Hematopoietic multipotent progenitor cell treated with erythropoietin and hydrocortisone succinate and interleukin-3 and kit ligand, for 8 days (in vitro differentiated cells): ENCODE results near the gene CDCA5.

ENCODE experiments used
- DNase-seq: peaks from one replicate; pipeline ENCODE4 v3.0.0-alpha.2; 2015

The CDCA5 gene

DNA sequence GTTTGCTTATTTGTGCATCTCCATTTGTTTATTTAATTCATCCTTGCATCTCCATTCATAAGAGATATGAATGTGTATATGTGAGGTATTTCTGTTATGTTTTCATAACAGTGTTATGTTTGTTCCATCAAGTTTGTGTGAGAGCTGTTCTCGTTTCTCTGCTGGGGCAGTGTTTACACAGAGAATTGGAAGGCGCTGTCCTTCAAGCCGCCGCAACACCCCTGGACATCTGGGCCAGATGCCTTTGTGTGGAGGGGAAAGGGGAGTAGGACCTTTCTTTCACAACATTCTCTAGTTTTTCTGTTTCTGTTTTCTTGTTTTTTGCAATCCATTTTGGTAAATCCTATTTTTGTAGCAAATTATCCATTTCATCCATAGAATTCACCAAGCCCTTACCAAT lies 20.8 kb upstream of the CDCA5 start:
- no peak for DNase-seq

GRCh38 chr11:65103476-65103875 lies 19.6 kb upstream of the CDCA5 start:
- no peak for DNase-seq

DNA sequence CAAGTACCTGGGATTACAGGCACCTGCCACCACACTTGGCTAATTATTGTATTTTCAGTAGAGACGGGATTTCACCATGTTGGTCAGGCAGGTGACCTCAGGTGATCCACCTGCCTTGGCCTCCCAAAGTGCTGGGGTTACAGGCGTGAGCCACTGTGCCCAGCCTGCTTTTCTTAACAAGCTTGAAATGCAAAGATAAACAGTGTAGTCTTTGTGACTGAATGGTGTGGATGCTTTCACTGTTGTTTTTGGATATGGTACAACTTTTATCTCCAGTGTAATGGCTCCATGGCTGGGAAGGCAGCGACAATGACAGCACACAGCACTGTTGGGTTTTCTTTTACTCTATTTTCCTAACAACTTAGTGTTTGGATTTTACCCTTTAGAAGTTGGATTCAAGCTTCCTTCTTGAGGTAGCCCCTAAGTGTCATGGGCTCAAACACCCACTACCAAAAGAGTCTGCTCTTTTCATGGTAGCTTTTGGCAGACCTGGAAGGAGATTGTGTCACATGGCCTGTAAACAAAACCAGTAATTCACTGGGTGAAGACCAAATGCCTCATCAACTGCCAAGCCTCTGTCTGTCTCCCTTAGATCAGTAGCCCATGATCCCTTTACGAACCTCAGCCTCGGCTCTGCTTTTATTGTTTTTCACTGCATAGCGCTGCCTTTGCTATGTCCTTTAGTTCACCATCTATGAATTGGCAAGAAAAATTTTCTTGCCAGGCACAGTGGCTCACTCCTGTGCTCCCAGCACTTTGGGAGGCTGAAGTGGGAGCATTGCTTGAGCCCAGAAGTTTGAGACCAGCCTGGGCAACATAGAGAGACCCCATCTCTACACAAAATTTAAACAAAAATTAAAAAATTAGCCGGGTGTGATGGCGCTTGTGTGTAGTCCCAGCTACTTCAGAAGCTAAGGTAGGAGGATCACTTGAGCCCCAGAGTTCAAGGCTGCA lies 18.6 kb upstream of the CDCA5 start:
- DNase-seq: no peak

- DNase-seq: no peak
Measured at GRCh38 chr11:65100674-65101350, 17.0 kb upstream of the CDCA5 start.

DNA sequence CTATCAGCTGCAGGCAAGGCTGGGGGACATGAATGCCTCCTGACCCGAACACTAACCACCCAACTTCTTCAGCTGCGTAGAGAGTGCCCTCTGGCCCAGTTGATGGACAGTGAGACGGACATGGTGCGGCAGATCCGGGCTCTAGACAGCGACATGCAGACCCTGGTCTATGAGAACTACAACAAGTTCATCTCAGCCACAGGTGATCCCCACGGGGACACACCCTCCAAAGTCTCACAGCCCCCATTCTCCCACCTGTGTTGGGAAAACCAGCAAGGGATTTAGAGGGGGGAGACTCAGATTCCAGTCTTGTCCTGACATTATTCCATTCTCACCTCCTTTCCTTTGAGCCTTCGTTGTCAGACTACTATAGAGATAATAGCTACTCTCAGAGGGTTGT lies 13.1 kb upstream of the CDCA5 start:
- DNase-seq: no peak

DNA sequence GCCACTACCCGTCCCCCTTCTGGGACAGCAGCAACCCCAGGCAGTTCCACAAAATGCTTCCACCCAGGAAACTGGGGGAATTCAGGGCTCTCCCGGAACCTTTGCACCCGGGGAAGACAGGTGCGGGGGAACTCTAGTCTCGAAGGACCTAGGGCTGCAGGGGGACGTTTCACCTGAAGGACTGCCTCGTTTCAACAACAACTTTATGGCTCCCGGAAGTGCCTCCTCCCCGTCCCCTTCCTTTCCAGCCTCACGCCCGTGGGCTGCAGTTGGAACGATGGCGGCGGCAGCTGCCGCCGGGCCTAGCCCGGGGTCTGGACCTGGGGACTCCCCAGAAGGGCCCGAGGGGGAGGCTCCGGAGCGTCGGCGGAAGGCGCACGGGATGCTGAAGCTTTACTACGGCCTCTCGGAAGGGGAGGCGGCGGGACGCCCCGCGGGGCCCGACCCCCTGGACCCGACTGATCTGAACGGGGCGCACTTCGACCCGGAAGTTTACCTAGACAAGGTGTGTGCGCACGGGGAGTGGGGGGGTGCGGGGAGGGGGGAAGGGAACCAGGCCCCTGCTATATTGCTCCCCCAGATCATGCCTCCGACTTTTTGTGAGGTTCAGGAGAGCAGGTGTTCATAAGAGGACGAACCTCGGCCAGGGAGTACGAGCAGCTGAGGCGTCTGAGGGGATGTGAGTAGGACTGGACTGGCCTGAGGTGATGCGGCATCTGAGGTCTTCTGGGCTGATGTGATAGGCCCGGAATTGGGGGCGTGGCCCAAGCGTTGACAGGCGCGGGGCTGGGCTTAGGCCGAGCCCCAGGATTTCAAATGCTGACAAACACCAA lies 12.3 kb upstream of the CDCA5 start, which contains the start of gene VPS51:
VPS51 (plus strand) TSS at position 241 of the 833 bp plus-strand sequence; CDS start at position 278, 37 bp downstream.
- peak; percentile 94 for DNase-seq

GRCh38 chr11:65095427-65095826 lies 11.6 kb upstream of the CDCA5 start:
- DNase-seq: no peak

GRCh38 chr11:65090628-65091027 lies 6.8 kb upstream of the CDCA5 start:
- DNase-seq: no peak

DNA sequence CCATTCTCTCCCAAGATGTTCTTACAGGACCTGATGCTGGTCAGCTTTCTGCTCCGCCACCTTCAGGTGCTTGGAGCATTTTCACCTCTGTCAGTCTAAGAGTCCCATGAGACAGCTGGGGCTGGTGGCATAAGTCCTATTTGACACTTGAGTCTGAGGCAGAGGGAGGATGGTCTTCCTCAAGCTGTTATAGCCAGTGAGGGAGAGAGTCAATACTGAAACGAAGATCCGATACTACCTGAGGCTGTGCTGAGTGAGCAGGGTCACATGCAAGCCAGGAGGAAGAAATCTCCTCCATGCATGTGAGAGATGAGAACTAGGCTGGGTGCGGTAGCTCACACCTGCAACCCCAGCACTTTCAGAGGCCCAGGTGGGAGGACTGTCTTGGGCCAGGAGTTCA lies 5.8 kb upstream of the CDCA5 start:
- DNase-seq: no peak

DNA sequence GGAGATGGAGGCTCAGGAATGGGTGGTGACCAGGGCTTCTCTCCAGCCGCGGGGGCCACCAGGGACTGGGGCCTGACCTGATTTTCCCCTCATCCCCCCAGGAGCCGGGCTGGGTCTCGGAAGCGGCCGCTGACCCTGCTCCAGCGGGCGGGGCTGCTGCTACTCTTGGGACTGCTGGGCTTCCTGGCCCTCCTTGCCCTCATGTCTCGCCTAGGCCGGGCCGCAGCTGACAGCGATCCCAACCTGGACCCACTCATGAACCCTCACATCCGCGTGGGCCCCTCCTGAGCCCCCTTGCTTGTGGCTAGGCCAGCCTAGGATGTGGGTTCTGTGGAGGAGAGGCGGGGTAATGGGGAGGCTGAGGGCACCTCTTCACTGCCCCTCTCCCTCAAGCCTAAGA lies 4.0 kb upstream of the CDCA5 start:
- no peak for DNase-seq

DNA sequence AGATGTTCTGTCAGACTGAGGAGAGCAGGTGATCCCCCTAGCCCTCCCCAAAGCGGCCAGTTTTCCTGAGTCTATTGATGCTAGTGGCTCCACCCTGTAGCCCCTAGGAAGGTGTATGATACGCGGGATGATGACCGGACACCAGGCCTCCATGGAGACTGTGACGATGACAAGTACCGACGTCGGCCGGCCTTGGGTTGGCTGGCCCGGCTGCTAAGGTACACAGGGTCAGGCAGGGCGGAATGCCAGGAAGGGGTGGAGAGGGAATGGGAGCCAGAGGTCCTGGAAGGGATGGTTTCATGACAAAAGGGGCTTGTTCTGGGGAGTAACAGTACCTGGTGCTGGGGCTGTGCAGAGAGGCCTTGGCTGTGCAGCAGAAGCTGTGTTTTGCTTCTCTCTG lies 3.4 kb upstream of the CDCA5 start:
- no peak for DNase-seq

GRCh38 chr11:65086809-65087208 lies 3.0 kb upstream of the CDCA5 start:
- DNase-seq: no peak

GRCh38 chr11:65085446-65085845 lies 1.6 kb upstream of the CDCA5 start:
- DNase-seq: no peak

- DNase-seq: no peak
Measured at GRCh38 chr11:65084598-65085375, 947 bp upstream of the CDCA5 start.

- peak; percentile 15 for DNase-seq
Measured at GRCh38 chr11:65083134-65083833, 556 bp downstream of the CDCA5 start.

DNA sequence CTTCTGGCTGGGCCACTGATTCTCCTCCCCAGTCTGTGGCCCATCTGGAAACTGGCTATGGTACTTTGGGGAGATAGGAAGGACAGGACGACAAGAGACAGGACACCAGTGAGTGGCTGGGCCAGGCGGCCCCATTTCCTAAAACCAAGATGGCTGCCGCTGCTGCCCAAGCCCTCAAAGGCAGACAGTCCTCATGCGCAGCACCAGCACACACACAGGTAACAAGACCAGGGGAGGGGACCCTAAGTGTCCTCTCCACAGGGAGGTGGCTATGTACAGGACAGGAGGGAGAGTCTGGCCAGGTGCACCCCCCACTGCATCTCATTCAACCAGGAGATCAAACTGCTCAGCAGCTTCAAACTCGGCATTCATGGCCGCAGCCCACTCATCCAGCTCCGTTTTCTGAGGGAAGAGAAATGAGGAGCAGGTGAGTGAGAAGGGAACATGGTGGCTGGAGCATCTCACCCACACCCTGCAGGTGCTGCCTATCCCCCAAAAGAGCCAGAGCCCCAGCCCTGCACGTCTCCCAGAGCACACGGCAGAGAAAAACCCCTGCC lies 5.0 kb downstream of the CDCA5 start:
- DNase-seq: no peak

- peak; percentile 60 for DNase-seq
Measured at GRCh38 chr11:65078151-65078550, 5.7 kb downstream of the CDCA5 start.

- no peak for DNase-seq
Measured at GRCh38 chr11:65077451-65077850, 6.4 kb downstream of the CDCA5 start.

- DNase-seq: no peak
Measured at GRCh38 chr11:65072631-65072966, 11.2 kb downstream of the CDCA5 start.

GRCh38 chr11:65071907-65072630 lies 11.8 kb downstream of the CDCA5 start:
- DNase-seq: no peak

DNA sequence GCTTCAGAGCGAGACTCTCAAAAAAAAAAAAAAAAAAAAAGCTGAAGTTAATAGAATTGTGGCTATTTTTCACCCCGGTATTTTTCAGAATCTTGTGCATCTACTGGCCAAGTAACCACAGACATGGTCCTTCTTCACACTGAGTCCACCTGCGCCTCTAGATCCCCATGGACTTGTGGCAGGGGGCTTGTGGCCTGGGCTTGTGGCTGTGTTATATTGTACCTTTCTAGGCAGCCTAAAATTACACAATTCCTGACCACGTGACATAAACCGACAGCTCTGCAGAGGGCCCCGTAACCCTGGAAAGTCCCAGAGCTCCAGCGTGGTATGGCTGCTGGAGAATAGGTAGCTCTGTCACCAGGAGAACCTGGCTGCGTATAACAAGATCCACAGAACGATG lies 14.6 kb downstream of the CDCA5 start:
- no peak for DNase-seq
